Neural cell (in vitro differentiated cells): ENCODE results near the gene AGBL3. TPM values are rescaled to one million over a fixed set of nuclear protein-coding genes. Genes with fewer than 3 reads are reported as not detected.

ENCODE experiments used
- H2AFZ ChIP-seq: fragments of 200-600, 300-800 bp; sonication (generic), shearing (Covaris generic); 2 replicates; pipeline ENCODE4 v1.6.0; 2014; ENCODE audit warnings: low read depth, mild to moderate bottlenecking, antibody characterized with exemption, low read length, moderate library complexity
- H3F3A ChIP-seq: fragments of 200-600 bp; shearing (Covaris generic); 2 replicates; pipeline ENCODE4 v1.6.1; 2016; ENCODE audit warnings: mild to moderate bottlenecking, moderate library complexity, mixed read lengths, antibody characterized with exemption, low read length; ENCODE audit not compliant: insufficient read depth, poor library complexity, severe bottlenecking
- H3K27ac ChIP-seq: fragments of 200-600, 300-800 bp; sonication (generic), shearing (Covaris generic); 2 replicates; pipeline ENCODE4 v1.5.1; 2014; ENCODE audit warnings: mild to moderate bottlenecking, low read length, moderate library complexity
- H3K27me3 ChIP-seq: fragments of 300-800, 200-600 bp; sonication (generic), shearing (Covaris generic); 2 replicates; pipeline ENCODE4 v1.6.0; 2014; ENCODE audit warnings: mild to moderate bottlenecking, low read depth, low read length, moderate library complexity; ENCODE audit not compliant: insufficient read depth
- H3K36me3 ChIP-seq: fragments of 300-800, 200-600 bp; sonication (generic), shearing (Covaris generic); 2 replicates; pipeline ENCODE4 v1.5.1; 2014; ENCODE audit warnings: mild to moderate bottlenecking, antibody characterized with exemption, low read length, moderate library complexity; ENCODE audit not compliant: insufficient read depth
- H3K4me2 ChIP-seq: fragments of 300-800, 200-600 bp; sonication (generic), shearing (Covaris generic); 2 replicates; pipeline ENCODE4 v1.6.0; 2014; ENCODE audit warnings: mild to moderate bottlenecking, low read length
- H3K4me3 ChIP-seq: fragments of 300-800, 200-600 bp; sonication (generic), shearing (Covaris generic); 2 replicates; pipeline ENCODE4 v1.5.1; 2014; ENCODE audit warnings: mild to moderate bottlenecking, low read length, moderate library complexity
- H3K79me2 ChIP-seq: fragments of 200-600 bp; shearing (Covaris generic); replicated peaks from 2 replicates; pipeline ENCODE4 v1.6.0; 2014; ENCODE audit warnings: mild to moderate bottlenecking, low read length, moderate library complexity; ENCODE audit not compliant: insufficient read depth
- H3K9ac ChIP-seq: fragments of 300-800, 200-600 bp; sonication (generic), shearing (Covaris generic); 2 replicates; pipeline ENCODE4 v1.6.1; 2016; ENCODE audit warnings: mild to moderate bottlenecking, low read length, mixed read lengths
- H3K9me2 ChIP-seq: fragments of 200-600 bp; shearing (Covaris generic); 2 replicates; pipeline ENCODE4 v1.6.1; 2016; ENCODE audit warnings: mild to moderate bottlenecking, low read length, mixed read lengths; ENCODE audit not compliant: insufficient read depth
- H3K9me3 ChIP-seq: fragments of 200-600, 300-800 bp; sonication (generic), shearing (Covaris generic); 2 replicates; pipeline ENCODE4 v1.6.1; 2016; ENCODE audit warnings: mild to moderate bottlenecking, mixed run types, low read length, moderate library complexity, mixed read lengths
- H4K20me1 ChIP-seq: fragments of 200-600 bp; shearing (Covaris generic); 2 replicates; pipeline ENCODE4 v1.6.1; 2016; ENCODE audit warnings: mild to moderate bottlenecking, mixed run types; ENCODE audit not compliant: insufficient read depth
- EP300 ChIP-seq: fragments of 450-650 bp; conservative IDR thresholded peaks from 2 replicates; pipeline ENCODE4 v1.6.1; 2014; ENCODE audit warnings: antibody characterized with exemption, mild to moderate bottlenecking, moderate library complexity; ENCODE audit not compliant: poor library complexity, severe bottlenecking
- EZH2 ChIP-seq: fragments of 200-600, 300-800 bp; shearing (Covaris generic), sonication (generic); IDR thresholded peaks from 2 replicates; pipeline ENCODE4 v1.6.1; 2014; ENCODE audit warnings: antibody characterized with exemption, low read length, borderline replicate concordance, mild to moderate bottlenecking; ENCODE audit not compliant: insufficient read depth, poor library complexity, severe bottlenecking
- MXI1 ChIP-seq: fragments of 450-650 bp; conservative IDR thresholded peaks from 2 replicates; pipeline ENCODE4 v1.6.1; 2014; ENCODE audit warnings: antibody characterized with exemption, mild to moderate bottlenecking; ENCODE audit not compliant: poor library complexity, severe bottlenecking
- POLR2AphosphoS5 ChIP-seq: IDR thresholded peaks from 2 replicates; pipeline ENCODE4 v1.6.1; 2012
- RAD21 ChIP-seq: fragments of 450-650 bp; conservative IDR thresholded peaks from 2 replicates; pipeline ENCODE4 v1.6.1; 2014; ENCODE audit warnings: antibody characterized with exemption, mild to moderate bottlenecking, moderate library complexity
- SMC3 ChIP-seq: fragments of 450-650 bp; conservative IDR thresholded peaks from 2 replicates; pipeline ENCODE4 v1.6.1; 2014; ENCODE audit warnings: antibody characterized with exemption, mild to moderate bottlenecking, moderate library complexity; ENCODE audit not compliant: poor library complexity
- TAF1 ChIP-seq: IDR thresholded peaks from 2 replicates; pipeline ENCODE4 v1.6.1; 2012; ENCODE audit warnings: low read depth
- polyA plus RNA-seq: library from polyadenylated mRNA; depleted of rRNA; stranded (reverse); fragments of >200 nt; gene quantifications from 2 replicates; pipeline ENCODE4 v1.2.3, GENCODE V29; 2014
- TF ChIP-seq, protein P1 (sequence below): IDR thresholded peaks from 2 replicates; pipeline ENCODE4 v1.6.1; 2012; ENCODE audit warnings: borderline replicate concordance
- TF ChIP-seq, protein P2 (sequence below): fragments of 450-650 bp; IDR thresholded peaks from 2 replicates; pipeline ENCODE4 v1.5.1; 2014; ENCODE audit warnings: antibody characterized with exemption, mild to moderate bottlenecking, moderate library complexity; ENCODE audit not compliant: poor library complexity, severe bottlenecking

The AGBL3 gene
- polyA plus RNA-seq, 1 donor from 2014 or later = 9.5 TPM

GRCh38 chr7:134942690-134943466 is 43.4 kb upstream of the AGBL3 start:
- H3K4me3 ChIP-seq = no peak overlapping the region
- TF ChIP-seq EZH2 (no peak), POLR2AphosphoS5 (no peak), EP300 (no peak), SMC3 (no peak), RAD21 (no peak), TAF1 (no peak), MXI1 (no peak)
- TF ChIP-seq, protein P1, sequence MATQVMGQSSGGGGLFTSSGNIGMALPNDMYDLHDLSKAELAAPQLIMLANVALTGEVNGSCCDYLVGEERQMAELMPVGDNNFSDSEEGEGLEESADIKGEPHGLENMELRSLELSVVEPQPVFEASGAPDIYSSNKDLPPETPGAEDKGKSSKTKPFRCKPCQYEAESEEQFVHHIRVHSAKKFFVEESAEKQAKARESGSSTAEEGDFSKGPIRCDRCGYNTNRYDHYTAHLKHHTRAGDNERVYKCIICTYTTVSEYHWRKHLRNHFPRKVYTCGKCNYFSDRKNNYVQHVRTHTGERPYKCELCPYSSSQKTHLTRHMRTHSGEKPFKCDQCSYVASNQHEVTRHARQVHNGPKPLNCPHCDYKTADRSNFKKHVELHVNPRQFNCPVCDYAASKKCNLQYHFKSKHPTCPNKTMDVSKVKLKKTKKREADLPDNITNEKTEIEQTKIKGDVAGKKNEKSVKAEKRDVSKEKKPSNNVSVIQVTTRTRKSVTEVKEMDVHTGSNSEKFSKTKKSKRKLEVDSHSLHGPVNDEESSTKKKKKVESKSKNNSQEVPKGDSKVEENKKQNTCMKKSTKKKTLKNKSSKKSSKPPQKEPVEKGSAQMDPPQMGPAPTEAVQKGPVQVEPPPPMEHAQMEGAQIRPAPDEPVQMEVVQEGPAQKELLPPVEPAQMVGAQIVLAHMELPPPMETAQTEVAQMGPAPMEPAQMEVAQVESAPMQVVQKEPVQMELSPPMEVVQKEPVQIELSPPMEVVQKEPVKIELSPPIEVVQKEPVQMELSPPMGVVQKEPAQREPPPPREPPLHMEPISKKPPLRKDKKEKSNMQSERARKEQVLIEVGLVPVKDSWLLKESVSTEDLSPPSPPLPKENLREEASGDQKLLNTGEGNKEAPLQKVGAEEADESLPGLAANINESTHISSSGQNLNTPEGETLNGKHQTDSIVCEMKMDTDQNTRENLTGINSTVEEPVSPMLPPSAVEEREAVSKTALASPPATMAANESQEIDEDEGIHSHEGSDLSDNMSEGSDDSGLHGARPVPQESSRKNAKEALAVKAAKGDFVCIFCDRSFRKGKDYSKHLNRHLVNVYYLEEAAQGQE = no peak
- TF ChIP-seq, protein P2, sequence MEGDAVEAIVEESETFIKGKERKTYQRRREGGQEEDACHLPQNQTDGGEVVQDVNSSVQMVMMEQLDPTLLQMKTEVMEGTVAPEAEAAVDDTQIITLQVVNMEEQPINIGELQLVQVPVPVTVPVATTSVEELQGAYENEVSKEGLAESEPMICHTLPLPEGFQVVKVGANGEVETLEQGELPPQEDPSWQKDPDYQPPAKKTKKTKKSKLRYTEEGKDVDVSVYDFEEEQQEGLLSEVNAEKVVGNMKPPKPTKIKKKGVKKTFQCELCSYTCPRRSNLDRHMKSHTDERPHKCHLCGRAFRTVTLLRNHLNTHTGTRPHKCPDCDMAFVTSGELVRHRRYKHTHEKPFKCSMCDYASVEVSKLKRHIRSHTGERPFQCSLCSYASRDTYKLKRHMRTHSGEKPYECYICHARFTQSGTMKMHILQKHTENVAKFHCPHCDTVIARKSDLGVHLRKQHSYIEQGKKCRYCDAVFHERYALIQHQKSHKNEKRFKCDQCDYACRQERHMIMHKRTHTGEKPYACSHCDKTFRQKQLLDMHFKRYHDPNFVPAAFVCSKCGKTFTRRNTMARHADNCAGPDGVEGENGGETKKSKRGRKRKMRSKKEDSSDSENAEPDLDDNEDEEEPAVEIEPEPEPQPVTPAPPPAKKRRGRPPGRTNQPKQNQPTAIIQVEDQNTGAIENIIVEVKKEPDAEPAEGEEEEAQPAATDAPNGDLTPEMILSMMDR = no peak

DNA sequence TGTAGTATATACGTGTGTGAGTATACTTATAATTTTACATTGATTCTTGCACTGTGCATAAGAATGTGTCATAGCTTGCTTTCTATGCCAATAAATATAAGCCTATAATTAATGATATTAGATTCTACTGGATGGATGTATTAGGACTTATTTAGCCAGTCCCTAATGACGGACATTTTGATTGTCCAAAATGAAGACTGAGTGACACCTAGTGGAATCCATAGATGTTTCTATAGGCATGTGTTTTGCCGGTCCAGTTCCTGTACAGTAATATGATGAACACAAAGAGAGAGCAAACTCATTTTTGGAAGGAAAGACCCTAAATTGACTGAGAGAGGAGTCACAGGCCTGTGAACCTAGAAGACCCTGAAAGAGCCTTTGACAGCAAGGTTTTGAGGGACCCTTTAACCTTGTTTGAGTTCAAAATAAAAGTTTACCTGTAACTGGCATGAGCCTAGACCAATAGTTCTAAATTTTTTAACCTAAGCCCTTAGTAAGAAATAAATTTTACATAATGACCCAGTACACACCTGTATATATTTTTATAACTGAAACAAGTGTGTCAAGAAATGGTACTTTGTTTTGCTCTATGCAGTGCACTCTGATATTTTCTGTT is 42.4 kb upstream of the AGBL3 start:
- no peak overlapping the region for H2AFZ ChIP-seq
- H3K36me3 ChIP-seq = no peaks in the 10 kb centered on the region
- no peaks in the 10 kb centered on the region for H4K20me1 ChIP-seq
- no peaks in the 10 kb centered on the region for H3K79me2 ChIP-seq
- H3K9me2 ChIP-seq = no peaks in the 10 kb centered on the region
- TF ChIP-seq POLR2AphosphoS5 (no peak), EP300 (no peak), SMC3 (peak; percentile 78), MXI1 (no peak), RAD21 (peak; percentile 77), TAF1 (no peak), EZH2 (no peak)
- TF ChIP-seq, protein P2 = peak; percentile 72
- TF ChIP-seq, protein P1 = no peak
- H3K27me3 ChIP-seq = no peaks in the 10 kb centered on the region
- H3K9me3 ChIP-seq = no peaks in the 10 kb centered on the region
- no peak overlapping the region for H3K9ac ChIP-seq
- H3F3A ChIP-seq = no peaks in the 10 kb centered on the region
- H3K4me3 ChIP-seq = no peak overlapping the region
- no peak overlapping the region for H3K27ac ChIP-seq
- H3K4me2 ChIP-seq = no peak overlapping the region

More at GRCh38 chr7:134942690-134943466, 43.4 kb upstream of the AGBL3 start:
- no peaks in the 10 kb centered on the region for H3K79me2 ChIP-seq
- no peaks in the 10 kb centered on the region for H3F3A ChIP-seq
- H3K27ac ChIP-seq = no peak overlapping the region
- no peaks in the 10 kb centered on the region for H3K9me3 ChIP-seq
- no peaks in the 10 kb centered on the region for H4K20me1 ChIP-seq
- H3K9me2 ChIP-seq = no peaks in the 10 kb centered on the region
- no peaks in the 10 kb centered on the region for H3K27me3 ChIP-seq
- H3K4me2 ChIP-seq = no peak overlapping the region
- H3K36me3 ChIP-seq = no peaks in the 10 kb centered on the region
- no peak overlapping the region for H3K9ac ChIP-seq
- H2AFZ ChIP-seq = no peak overlapping the region
